IMR-90 (cell line): ENCODE data around the gene CCPG1. TPM values are rescaled to one million over a fixed set of nuclear protein-coding genes. Genes with fewer than 3 reads are reported as not detected.

ENCODE experiments used
- ATAC-seq: fragments of 200-7000 bp; cut with Tn5 transposase; 2 replicates; pipeline ENCODE4 v1.9.1; 2020; ENCODE audit warnings: low read depth, mild to moderate bottlenecking, moderate library complexity
- BruUV-seq: library from RNA; stranded (reverse); fragments of 400-500 nt; replicated peaks from 2 replicates; lab custom pipeline; 2021; lab: Mats Ljungman, UMichigan
- CTCF ChIA-PET: fragments of 300-600 bp; formaldehyde crosslinking; extraction: SDS; loops from one replicate; lab custom pipeline; 2021; ENCODE audit warnings: antibody characterized with exemption; lab: Yijun Ruan, JAX
- POLR2A ChIA-PET: fragments of 300-600 bp; sonication (Branson Sonifier 250); formaldehyde crosslinking; loops from one replicate; lab custom pipeline; 2022; ENCODE audit warnings: antibody characterized with exemption; ENCODE audit not compliant: unreplicated experiment; lab: Charles Lee
- DNase-seq: peaks from one replicate; pipeline ENCODE4 v3.0.0; 2013
- H2AFZ ChIP-seq: replicated peaks from 2 replicates; pipeline ENCODE3; 2013; ENCODE audit warnings: low read length, mild to moderate bottlenecking; ENCODE audit not compliant: poor library complexity
- H2AK5ac ChIP-seq: 2 replicates; pipeline ENCODE4 v1.6.1; 2013; ENCODE audit warnings: low read depth, low read length, inconsistent platforms
- H2AK9ac ChIP-seq: replicated peaks from 2 replicates; pipeline ENCODE3; 2013; ENCODE audit warnings: mild to moderate bottlenecking, low read depth, low read length, moderate library complexity; ENCODE audit not compliant: poor library complexity
- H2BK120ac ChIP-seq: 2 replicates; pipeline ENCODE4 v1.6.1; 2013; ENCODE audit warnings: low read depth, low read length, inconsistent platforms
- H2BK15ac ChIP-seq: 3 replicates; pipeline ENCODE4 v1.6.1; 2013; ENCODE audit warnings: low read depth, low read length, inconsistent platforms
- H2BK20ac ChIP-seq: 2 replicates; pipeline ENCODE4 v1.6.1; 2013; ENCODE audit warnings: low read depth, mild to moderate bottlenecking, inconsistent platforms, low read length, moderate library complexity
- H2BK5ac ChIP-seq: 2 replicates; pipeline ENCODE4 v1.6.1; 2013; ENCODE audit warnings: mild to moderate bottlenecking, low read depth, low read length, inconsistent platforms; ENCODE audit not compliant: poor library complexity, severe bottlenecking
- H3K14ac ChIP-seq: replicated peaks from 2 replicates; pipeline ENCODE4 v1.6.1; 2013; ENCODE audit warnings: low read depth, low read length, inconsistent platforms
- H3K18ac ChIP-seq: 2 replicates; pipeline ENCODE4 v1.6.1; 2013; ENCODE audit warnings: low read depth, low read length, control low read depth
- H3K23ac ChIP-seq: 2 replicates; pipeline ENCODE4 v1.6.1; 2013; ENCODE audit warnings: low read depth, low read length, inconsistent platforms
- H3K27ac ChIP-seq: 2 replicates; pipeline ENCODE4 v1.5.1; 2013; ENCODE audit warnings: mild to moderate bottlenecking, control low read depth, low read length; ENCODE audit not compliant: insufficient read depth
- H3K27me3 ChIP-seq: 2 replicates; pipeline ENCODE4 v1.6.1; 2013; ENCODE audit warnings: low read length; ENCODE audit not compliant: control insufficient read depth, insufficient read depth
- H3K36me3 ChIP-seq: 2 replicates; pipeline ENCODE4 v1.6.1; 2013; ENCODE audit warnings: low read length, mixed read lengths; ENCODE audit not compliant: control insufficient read depth, insufficient read depth
- H3K4ac ChIP-seq: 2 replicates; pipeline ENCODE4 v1.6.1; 2013; ENCODE audit warnings: low read depth, low read length, inconsistent platforms
- H3K4me1 ChIP-seq: 2 replicates; pipeline ENCODE4 v1.6.1; 2013; ENCODE audit warnings: low read length, mixed read lengths; ENCODE audit not compliant: control insufficient read depth, insufficient read depth
- H3K4me2 ChIP-seq: 2 replicates; pipeline ENCODE4 v1.6.1; 2013; ENCODE audit warnings: low read depth, mild to moderate bottlenecking, control low read depth, low read length, moderate library complexity
- H3K4me3 ChIP-seq: 2 replicates; pipeline ENCODE4 v1.5.1; 2013; ENCODE audit warnings: low read depth, mild to moderate bottlenecking, control low read depth, low read length, moderate library complexity; ENCODE audit not compliant: insufficient read depth
- H3K56ac ChIP-seq: 2 replicates; pipeline ENCODE4 v1.6.1; 2013; ENCODE audit warnings: low read length, inconsistent platforms; ENCODE audit not compliant: insufficient read depth; ENCODE audit errors: extremely low read depth
- H3K79me1 ChIP-seq, 2 experiments: 2 replicates each; pipeline ENCODE4 v1.6.1; 2013; ENCODE audit warnings: low read length in 2 of 2, inconsistent platforms in 1 of 2, low read depth in 1 of 2
- H3K9ac ChIP-seq: 2 replicates; pipeline ENCODE4 v1.6.1; 2013; ENCODE audit warnings: low read depth, low read length, control low read depth
- H3K9me1 ChIP-seq: 2 replicates; pipeline ENCODE4 v1.6.1; 2013; ENCODE audit warnings: low read length, inconsistent platforms; ENCODE audit not compliant: insufficient read depth
- H3K9me3 ChIP-seq: 2 replicates; pipeline ENCODE4 v1.6.1; 2013; ENCODE audit warnings: low read length; ENCODE audit not compliant: control insufficient read depth, insufficient read depth
- H4K20me1 ChIP-seq: 2 replicates; pipeline ENCODE4 v1.6.1; 2013; ENCODE audit warnings: low read length, inconsistent platforms; ENCODE audit not compliant: insufficient read depth
- H4K5ac ChIP-seq: 2 replicates; pipeline ENCODE4 v1.6.1; 2013; ENCODE audit warnings: mild to moderate bottlenecking, low read depth, low read length, control low read depth
- H4K8ac ChIP-seq, 2 experiments: 2 replicates each; pipeline ENCODE4 v1.6.1; 2013; ENCODE audit warnings: low read depth in 2 of 2, low read length in 2 of 2, control low read depth in 1 of 2, inconsistent platforms in 1 of 2
- H4K91ac ChIP-seq: 2 replicates; pipeline ENCODE4 v1.6.1; 2013; ENCODE audit warnings: low read depth, low read length, inconsistent platforms; ENCODE audit not compliant: insufficient read depth
- CEBPB ChIP-seq: IDR thresholded peaks from 2 replicates; pipeline ENCODE4 v1.6.1; 2012; ENCODE audit warnings: low read depth, low read length, improper control_type of control experiment
- ELK1 ChIP-seq: fragments of 150-350 bp; IDR thresholded peaks from 2 replicates; pipeline ENCODE4 v1.6.1; 2016; ENCODE audit warnings: low read depth, mild to moderate bottlenecking, low read length, moderate library complexity, borderline replicate concordance
- MAFK ChIP-seq: IDR thresholded peaks from 2 replicates; pipeline ENCODE4 v1.6.1; 2012; ENCODE audit warnings: low read depth, low read length, improper control_type of control experiment
- NFE2L2 ChIP-seq: fragments of 150-350 bp; IDR thresholded peaks from 2 replicates; pipeline ENCODE4 v1.6.1; 2016; ENCODE audit warnings: low read depth, mild to moderate bottlenecking, low read length
- POLR2A ChIP-seq: IDR thresholded peaks from 2 replicates; pipeline ENCODE4 v1.6.1; 2012; ENCODE audit warnings: mild to moderate bottlenecking, low read depth, low read length
- RAD21 ChIP-seq: IDR thresholded peaks from 2 replicates; pipeline ENCODE4 v1.6.1; 2012; ENCODE audit warnings: low read length, improper control_type of control experiment
- dilution Hi-C: fragments of 300-500 bp; cut with HindIII; formaldehyde crosslinking; loops from one replicate; pipeline ENCODE4 v1.14.3; 2018; ENCODE audit warnings: low sequenced_read_pairs; ENCODE audit not compliant: unreplicated experiment
- in situ Hi-C: fragments of 300-500 bp; cut with MboI; formaldehyde crosslinking; loops from 3 replicates; pipeline ENCODE4 v1.14.3; 2019; ENCODE audit warnings: low sequenced_read_pairs, inconsistent platforms, mixed read lengths
- intact Hi-C: fragments of 100-400 bp; cut with micrococcal nuclease; formaldehyde crosslinking; loops from 2 replicates; pipeline ENCODE4 v1.10.0; 2022
- polyA plus RNA-seq, 3 experiments: library from polyadenylated mRNA; depleted of rRNA; stranded (reverse); fragments of >200 nt; gene quantifications; 2 replicates each; pipeline ENCODE4 v1.2.3, GENCODE V29; 2012; ENCODE audit warnings: low replicate concordance in 1 of 3
- total RNA-seq: library from RNA; depleted of rRNA; stranded (reverse); fragments of >200 nt; gene quantifications from 2 replicates; pipeline ENCODE4 v1.2.3, GENCODE V29; 2012

Gene CCPG1
- total and polyA plus RNA-seq, 2 of the 4 experiments (the other 2 are of a cell fraction): 11.4 to 14.3 TPM

- no peak for TF ChIP-seq RAD21
Measured at GRCh38 chr15:55407498-55408011, 604 bp downstream of the CCPG1 start (continued).

- no peak overlapping the region for H4K5ac ChIP-seq
- no peak overlapping the region for H3K18ac ChIP-seq
- no peak overlapping the region for H2AK5ac ChIP-seq
- H3K4ac ChIP-seq: no peak overlapping the region
- H2AK9ac ChIP-seq: no peak overlapping the region
- H3K14ac ChIP-seq: no peak overlapping the region
- no peaks in the 10 kb centered on the region for H4K20me1 ChIP-seq
- in situ Hi-C loops (no loop called here), dilution Hi-C loops (no loop called here), intact Hi-C loops (no loop called here)
- no peak overlapping the region for H2BK20ac ChIP-seq
- H3K23ac ChIP-seq: peak overlapping the region; percentile 14; the same call in 1 of the 2 replicates
- H4K91ac ChIP-seq: no peak overlapping the region
- DNase-seq: peak; percentile 49
- H3K27ac ChIP-seq: no peak overlapping the region; the same call in 1 of the 2 replicates
- H3K4me1 ChIP-seq: no peaks in the 10 kb centered on the region
- H3K4me2 ChIP-seq: no peak overlapping the region
- ChIA-PET CTCF (no interaction called here), POLR2A (no interaction called here)
- no peaks in the 10 kb centered on the region for H3K9me1 ChIP-seq
- H2BK120ac ChIP-seq: no peak overlapping the region
- peaks cover 0 to 9% of the 10 kb centered on the region in 2 experiments; a peak in 2 of 4 replicates for H3K79me1 ChIP-seq
- H3K36me3 ChIP-seq: no peaks in the 10 kb centered on the region
- H3K9me3 ChIP-seq: no peaks in the 10 kb centered on the region
- TF ChIP-seq CEBPB (peak; percentile 79), ELK1 (no peak), NFE2L2 (peak; percentile 51; the same call in 1 of the 2 replicates), POLR2A (no peak), MAFK (0 out of 2 replicates have a peak, but pooled peaks have one; percentile 15)
- H4K8ac ChIP-seq: peak overlapping the region in 1 of 2 experiments; percentile 28; a peak in 1 of 4 replicates
- no peak for ATAC-seq
- H3K4me3 ChIP-seq: no peak overlapping the region
- H3K27me3 ChIP-seq: no peaks in the 10 kb centered on the region
- no peak overlapping the region for H2BK15ac ChIP-seq
- BruUV-seq: no TSS peak
- H2BK5ac ChIP-seq: no peak overlapping the region
- no peak overlapping the region for H3K9ac ChIP-seq
- H2AFZ ChIP-seq: no peak overlapping the region
- H3K56ac ChIP-seq: no peak overlapping the region
Measured at GRCh38 chr15:55403531-55403930, 4.6 kb downstream of the CCPG1 start.
